Neural progenitor cell (in vitro differentiated cells): ENCODE data around the gene SHTN1.

Source experiments
- EZH2 ChIP-seq: fragments of 200-600 bp; sonication (generic); IDR thresholded peaks from 2 replicates; pipeline ENCODE4 v1.6.1; 2017; ENCODE audit warnings: antibody characterized with exemption, mild to moderate bottlenecking, moderate library complexity
- EZH2phosphoT487 ChIP-seq: fragments of 200-600 bp; sonication (generic); IDR thresholded peaks from 2 replicates; pipeline ENCODE4 v1.6.1; 2017; ENCODE audit warnings: antibody characterized with exemption
- TF ChIP-seq, protein P1 (sequence below): fragments of 200-600 bp; sonication (generic); IDR thresholded peaks from 2 replicates; pipeline ENCODE4 v1.5.1; 2017; ENCODE audit warnings: antibody characterized with exemption, mild to moderate bottlenecking

DNA sequence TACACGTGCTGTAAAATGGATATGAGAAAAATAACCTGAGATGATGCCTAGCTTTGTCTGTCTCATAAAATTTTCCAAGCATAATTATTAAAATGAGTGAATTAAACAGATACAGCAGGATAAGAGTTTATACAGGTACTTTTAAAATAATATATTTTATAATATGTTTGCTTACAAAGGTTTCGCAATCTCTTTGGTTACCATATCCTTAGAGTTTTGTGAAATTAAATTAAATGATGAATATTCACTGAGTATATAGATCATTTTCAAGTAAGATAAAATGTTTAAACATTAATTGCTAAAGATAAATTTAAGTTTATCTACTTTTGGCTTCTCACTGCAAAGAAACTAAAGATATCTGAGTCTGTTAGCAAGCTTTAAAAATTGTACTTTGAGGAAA, 11.4 kb downstream of the SHTN1 start:
- TF ChIP-seq, protein P1, sequence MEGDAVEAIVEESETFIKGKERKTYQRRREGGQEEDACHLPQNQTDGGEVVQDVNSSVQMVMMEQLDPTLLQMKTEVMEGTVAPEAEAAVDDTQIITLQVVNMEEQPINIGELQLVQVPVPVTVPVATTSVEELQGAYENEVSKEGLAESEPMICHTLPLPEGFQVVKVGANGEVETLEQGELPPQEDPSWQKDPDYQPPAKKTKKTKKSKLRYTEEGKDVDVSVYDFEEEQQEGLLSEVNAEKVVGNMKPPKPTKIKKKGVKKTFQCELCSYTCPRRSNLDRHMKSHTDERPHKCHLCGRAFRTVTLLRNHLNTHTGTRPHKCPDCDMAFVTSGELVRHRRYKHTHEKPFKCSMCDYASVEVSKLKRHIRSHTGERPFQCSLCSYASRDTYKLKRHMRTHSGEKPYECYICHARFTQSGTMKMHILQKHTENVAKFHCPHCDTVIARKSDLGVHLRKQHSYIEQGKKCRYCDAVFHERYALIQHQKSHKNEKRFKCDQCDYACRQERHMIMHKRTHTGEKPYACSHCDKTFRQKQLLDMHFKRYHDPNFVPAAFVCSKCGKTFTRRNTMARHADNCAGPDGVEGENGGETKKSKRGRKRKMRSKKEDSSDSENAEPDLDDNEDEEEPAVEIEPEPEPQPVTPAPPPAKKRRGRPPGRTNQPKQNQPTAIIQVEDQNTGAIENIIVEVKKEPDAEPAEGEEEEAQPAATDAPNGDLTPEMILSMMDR = no peak
- TF ChIP-seq EZH2 (no peak), EZH2phosphoT487 (no peak)
